Renal cortex interstitium (tissue), 11 donors: ENCODE measurements around the gene NACC2. TPM values are rescaled to one million over a fixed set of nuclear protein-coding genes. Genes with fewer than 3 reads are reported as not detected.

Source experiments
- DNase-seq, 11 donors: peaks; one replicate each; pipeline ENCODE4 v3.0.0-alpha.2; 2013; ENCODE audit warnings: low read depth in 9 of 11, low spot score in 4 of 11; ENCODE audit errors: extremely low read depth in 1 of 11
- polyA plus RNA-seq, 3 donors: library from polyadenylated mRNA; unstranded; fragments of 120-200 nt; gene quantifications; one replicate each; pipeline ENCODE4 v1.2.1, GENCODE V29; 2013; ENCODE audit not compliant: insufficient read length in 3 of 3

The NACC2 gene
- polyA plus RNA-seq, 3 donors: 7.0 to 9.6 (median 9.4) TPM

- no peak for DNase-seq
Measured at GRCh38 chr9:136054146-136054545, 40.9 kb downstream of the NACC2 start.

- no peak for DNase-seq
Measured at GRCh38 chr9:136053757-136054142, 41.3 kb downstream of the NACC2 start.

GRCh38 chr9:136052991-136053756 is 41.9 kb downstream of the NACC2 start:
- DNase-seq: peak in 3 of 11 donors; percentile 8 to 39 (median 26)

- DNase-seq: peak in 1 of 11 donors; percentile 28
Measured at GRCh38 chr9:136052472-136052880, 42.6 kb downstream of the NACC2 start.

- peak; percentile 62 to 92 (median 78) for DNase-seq
Measured at GRCh38 chr9:136051837-136052471, 43.1 kb downstream of the NACC2 start.

- peak in 1 of 11 donors; percentile 26 for DNase-seq
Measured at GRCh38 chr9:136051453-136051836, 43.6 kb downstream of the NACC2 start.

- peak in 2 of 11 donors; percentile 12 to 20 for DNase-seq
Measured at GRCh38 chr9:136050701-136051452, 44.2 kb downstream of the NACC2 start.

- DNase-seq: peak in 1 of 11 donors; percentile 6
Measured at GRCh38 chr9:136050266-136050700, 44.8 kb downstream of the NACC2 start.

- no peak for DNase-seq
Measured at GRCh38 chr9:136049491-136050265, 45.4 kb downstream of the NACC2 start.

- no peak for DNase-seq
Measured at GRCh38 chr9:136048560-136049411, 46.3 kb downstream of the NACC2 start.

- DNase-seq: no peak
Measured at GRCh38 chr9:136047775-136048559, 47.1 kb downstream of the NACC2 start.

- no peak for DNase-seq
Measured at GRCh38 chr9:136047076-136047774, 47.9 kb downstream of the NACC2 start.

- DNase-seq: no peak
Measured at GRCh38 chr9:136046554-136046920, 48.6 kb downstream of the NACC2 start.

- no peak for DNase-seq
Measured at GRCh38 chr9:136045595-136046553, 49.2 kb downstream of the NACC2 start.

GRCh38 chr9:136044971-136045594 is 50.0 kb downstream of the NACC2 start:
- no peak for DNase-seq
